HG03558 (cell line): ENCODE results near the gene CLSTN1.

ENCODE experiments used
- ATAC-seq: cut with Tn5 transposase; IDR thresholded peaks from one replicate; pipeline ENCODE4 v1.9.1; 2021; ENCODE audit warnings: moderate number of reproducible peaks; ENCODE audit not compliant: unreplicated experiment; ENCODE audit errors: extremely low read depth

The CLSTN1 gene

DNA sequence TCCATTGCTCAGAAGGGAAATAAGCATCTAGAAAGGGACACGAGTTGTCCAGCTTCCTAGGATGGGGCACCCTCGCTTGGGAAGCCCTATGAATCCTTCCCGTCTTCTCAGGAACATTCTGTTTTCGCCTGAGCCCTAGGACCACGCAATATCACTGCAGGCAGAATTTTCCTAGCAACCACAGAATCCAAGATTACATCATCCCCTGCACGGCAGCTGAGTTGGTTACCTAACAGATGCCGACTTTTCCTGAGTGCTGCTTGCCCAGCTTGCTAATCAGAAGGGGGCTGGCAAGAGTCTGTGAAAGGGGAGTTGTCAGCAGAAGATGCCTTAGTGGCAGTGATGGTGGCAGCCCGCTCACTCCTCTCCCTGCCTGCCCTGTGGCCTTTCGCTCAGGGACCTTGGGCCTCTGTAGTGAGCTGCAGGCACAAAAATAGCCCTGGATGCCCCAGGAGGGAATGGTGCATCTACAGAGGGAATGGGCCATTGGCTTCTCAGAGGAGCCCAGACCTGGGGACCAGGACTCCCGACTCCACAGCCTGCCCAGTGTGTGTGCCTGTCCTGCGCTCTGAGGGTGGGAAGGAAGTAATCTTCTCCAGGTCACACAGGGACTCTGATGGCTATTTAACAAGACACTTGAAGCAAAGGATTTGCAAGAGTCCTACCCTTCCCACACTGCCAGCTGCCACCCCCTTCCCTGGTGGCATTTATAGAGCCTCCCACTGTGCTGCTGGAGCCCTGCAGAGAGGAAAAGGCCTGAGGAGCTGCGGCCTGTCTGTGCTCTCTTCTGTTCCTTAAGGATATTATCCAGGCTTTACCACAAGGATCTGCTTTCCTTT is 28.9 kb upstream of the CLSTN1 start:
- ATAC-seq = no peak

DNA sequence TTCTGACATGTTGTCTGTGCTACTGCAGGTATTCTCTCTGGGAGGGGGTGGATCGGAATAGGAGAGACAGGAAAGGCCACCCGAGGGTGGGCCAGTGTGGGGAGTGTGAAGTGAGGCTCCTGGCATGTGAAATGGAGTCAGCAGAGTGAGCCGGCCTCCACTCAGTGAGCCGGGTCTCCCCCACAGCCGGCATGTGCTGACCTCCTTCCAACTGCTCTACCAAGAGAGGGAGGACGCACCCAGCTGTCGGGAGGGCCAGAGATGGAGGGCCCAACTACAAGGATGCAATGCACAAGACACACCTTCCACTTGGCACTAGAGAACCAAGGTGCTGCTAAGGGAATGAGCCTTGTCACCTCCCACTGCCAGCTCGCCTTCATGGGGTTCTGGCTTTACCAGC is 28.2 kb upstream of the CLSTN1 start:
- no peak for ATAC-seq

DNA sequence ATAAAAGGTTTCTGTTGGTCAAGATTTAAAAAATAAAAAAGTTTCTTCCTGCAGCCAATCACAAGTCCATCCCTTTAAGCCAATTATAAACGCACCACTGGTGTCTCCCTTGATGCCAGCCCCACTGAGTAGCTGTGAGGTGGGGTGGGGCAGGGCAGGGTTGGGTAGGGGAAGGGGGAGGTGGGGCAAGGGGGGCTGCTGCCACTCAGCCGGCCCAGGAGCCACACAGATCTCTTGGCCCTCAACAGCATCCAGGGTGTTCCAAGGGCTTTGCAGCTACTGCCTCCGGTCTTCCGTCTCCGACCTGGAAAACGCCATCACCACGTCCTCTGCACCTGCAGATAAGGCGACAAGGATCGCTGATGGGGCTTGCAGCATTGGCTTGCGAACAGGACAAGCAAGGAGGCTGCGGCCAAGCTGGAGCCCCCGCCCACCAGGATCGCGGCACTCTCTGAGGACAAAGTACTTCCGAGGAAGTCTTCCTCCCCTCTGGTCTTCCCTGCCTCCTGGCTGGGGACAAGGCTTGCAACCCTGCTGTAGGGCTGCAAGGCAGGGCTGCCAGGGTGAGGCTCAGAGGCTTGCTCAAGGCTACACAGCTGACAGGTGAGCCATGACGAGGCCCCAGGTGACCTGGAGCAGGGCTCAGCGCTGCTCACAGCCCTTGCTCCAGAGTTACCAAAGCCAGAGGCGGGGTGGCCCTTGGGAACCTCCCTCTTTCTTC is 26.8 kb upstream of the CLSTN1 start:
- ATAC-seq = no peak

DNA sequence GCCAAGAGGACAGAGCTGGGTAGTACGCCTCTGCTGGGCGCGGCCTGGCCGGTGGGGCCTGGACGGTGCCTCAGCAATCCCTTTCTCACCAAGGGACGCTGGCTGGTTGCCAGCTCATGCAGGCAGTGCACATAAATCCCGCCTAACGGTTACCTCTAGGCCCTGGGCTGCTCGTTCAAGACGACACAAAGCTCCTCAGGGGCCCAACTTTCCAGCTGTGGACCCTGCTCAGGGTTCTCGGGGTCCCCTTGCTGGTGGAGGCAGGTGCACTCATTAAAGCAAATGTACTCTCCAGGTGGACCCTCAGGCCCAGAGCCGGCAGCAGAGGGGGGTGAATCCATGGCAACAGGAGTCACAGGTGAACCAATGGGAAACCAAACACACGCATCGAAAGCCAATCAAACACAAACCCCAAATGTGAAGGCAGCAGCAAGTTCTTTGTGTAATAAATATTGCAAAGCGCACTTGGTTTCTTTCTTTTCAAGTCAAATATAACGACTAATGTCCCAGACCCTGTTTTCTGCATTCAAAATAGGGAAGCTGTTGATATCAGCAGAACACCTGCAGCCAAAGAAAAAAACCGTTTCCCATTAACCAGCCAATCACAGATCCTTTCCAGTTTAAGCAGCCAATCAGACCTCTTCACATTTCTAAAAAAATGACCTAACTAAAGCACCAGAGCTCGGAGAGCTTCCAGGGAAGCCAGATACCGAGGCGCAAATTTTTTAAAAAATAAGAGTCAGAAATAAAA is 26.1 kb upstream of the CLSTN1 start:
- ATAC-seq = no peak

DNA sequence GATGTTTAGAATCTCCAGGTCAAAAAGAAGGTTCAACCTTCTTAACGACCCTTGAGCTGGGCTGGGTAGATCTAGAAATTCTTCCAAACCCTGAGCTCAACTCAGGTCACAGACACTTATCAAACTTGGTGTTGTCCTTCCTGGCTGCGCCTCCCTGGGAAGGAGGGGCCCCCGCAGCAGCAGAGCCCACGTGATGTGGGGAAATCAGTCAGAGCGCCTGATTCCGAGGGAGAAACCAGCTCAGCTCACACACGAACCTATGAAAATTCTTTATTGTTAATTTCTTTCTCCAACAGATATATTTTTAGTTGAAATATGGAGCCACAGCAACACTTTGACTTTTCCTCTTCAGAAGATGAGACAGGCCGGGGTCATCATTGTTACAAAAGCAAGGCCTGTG is 24.3 kb upstream of the CLSTN1 start:
- ATAC-seq = no peak

DNA sequence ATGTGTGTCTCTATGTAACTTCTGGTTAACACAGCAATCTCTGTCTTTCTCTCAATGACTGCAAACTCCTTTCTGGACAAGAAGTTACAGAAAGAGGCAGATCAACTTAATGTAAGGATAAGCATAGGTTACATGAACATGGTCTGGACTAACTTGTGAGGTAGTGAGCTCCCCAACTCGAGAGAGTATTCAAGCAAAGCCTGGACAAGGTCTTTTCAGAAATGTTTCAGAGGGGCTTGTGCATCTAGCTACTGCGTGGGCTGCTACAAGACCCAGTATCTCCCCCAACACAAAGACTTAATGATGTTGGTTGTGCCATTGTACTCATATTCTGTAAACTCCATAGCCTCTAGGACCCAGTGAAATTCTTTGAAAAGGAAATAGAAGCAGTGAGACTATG is 23.5 kb upstream of the CLSTN1 start:
- ATAC-seq = no peak

DNA sequence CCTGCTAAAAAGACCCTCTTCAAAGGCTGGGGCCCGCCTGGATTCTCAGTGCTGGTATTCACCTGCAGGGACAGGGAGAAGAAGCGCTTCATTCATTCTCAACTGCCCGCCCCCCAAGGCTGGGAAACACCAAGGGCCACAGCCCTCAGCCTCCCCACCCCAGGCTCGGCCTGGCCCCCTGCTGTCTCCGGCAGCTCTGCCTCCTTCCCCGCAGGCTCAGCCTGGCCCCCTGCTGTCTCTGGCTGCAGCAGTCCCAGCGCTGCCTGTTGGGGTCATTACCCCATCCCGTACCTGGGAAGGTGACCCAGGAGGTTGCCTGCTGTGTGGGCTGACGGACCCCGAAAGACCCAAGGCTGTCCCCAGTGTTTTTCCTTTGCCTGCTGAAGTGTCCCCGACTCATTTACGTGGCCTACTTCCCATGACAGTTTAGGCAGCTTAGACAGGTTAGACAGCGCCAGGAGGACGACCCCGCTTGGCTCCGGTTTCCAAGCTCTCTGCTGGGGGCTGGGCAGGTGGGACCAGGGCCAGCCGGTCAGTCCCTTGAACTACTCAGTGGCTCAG is 22.9 kb upstream of the CLSTN1 start:
- no peak for ATAC-seq

DNA sequence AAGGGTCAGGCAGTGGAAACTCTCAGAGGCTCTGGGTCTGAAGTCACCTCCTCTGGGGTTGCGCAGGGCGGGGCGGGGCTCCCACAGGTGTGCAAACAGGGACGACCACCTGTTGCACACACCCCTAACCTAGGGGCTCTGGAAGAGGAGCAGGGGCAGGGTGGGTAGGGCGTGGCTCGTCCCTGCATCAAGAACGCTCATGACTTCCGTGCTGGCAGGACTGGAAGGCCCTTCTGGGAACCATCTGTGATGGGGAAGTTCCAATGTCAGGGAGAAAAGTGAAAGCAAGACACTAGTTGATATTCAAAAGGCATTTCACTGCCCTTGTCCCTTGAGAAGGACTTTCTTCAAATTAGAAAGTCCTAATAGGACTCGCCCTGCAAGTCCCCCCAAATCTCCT is 22.1 kb upstream of the CLSTN1 start:
- ATAC-seq = no peak

DNA sequence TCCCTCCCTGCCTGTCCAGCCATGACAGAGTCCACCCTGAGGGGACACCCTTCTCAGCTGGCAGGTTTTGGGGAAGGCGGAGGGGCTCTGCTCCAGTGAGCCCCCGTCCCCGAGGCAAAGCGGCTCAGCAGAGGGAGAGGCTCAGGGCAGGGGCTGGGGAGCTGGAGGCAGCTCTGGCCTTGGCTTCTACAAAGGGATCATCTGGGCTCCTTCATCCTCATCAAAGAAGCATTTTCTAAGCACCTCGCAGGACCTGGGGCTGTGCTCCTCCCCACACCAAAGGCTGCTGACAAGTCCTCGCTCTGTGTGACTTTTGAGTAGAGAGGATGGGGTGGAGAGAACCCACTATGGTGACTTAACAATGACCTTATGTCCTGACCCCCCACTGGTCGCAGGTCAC is 21.0 kb upstream of the CLSTN1 start:
- no peak for ATAC-seq

DNA sequence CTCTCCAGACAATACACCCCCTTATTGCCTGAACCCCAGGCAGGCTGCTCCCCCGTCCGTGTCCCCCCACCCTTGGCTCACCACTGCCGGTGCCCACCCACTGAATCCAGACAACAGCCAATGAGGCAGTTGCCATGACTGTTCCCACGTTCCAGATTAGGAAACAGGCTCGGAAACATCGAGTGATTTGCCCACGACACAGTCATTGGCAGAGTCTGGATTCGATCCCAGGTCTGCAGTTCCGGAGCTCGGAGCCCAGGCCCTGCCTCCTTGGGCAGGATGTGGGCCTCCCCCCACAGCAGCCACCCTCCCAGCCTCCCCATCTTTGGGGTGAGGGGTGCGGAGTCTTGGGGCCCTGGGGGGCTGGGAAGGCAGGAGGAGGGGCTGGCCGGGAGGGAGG is 20.3 kb upstream of the CLSTN1 start:
- no peak for ATAC-seq

DNA sequence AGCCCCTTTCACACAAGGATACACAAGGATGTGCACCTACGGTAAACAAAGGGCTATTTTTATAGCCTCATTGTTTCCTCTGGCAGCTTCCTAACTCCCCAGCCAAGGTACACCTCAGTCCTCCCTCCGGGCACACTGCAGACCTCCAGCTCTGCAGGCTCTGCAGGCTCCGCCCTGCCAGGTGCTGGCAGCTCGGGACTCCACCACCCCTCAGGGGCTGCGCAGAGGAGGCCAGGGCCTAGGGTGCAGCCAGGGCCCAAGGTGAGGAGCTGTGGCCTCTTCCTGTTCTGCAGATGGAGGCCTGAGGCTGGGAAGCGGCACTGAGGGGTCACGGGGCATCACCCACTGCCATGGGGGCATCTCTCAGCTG is 19.8 kb upstream of the CLSTN1 start:
- ATAC-seq = no peak

DNA sequence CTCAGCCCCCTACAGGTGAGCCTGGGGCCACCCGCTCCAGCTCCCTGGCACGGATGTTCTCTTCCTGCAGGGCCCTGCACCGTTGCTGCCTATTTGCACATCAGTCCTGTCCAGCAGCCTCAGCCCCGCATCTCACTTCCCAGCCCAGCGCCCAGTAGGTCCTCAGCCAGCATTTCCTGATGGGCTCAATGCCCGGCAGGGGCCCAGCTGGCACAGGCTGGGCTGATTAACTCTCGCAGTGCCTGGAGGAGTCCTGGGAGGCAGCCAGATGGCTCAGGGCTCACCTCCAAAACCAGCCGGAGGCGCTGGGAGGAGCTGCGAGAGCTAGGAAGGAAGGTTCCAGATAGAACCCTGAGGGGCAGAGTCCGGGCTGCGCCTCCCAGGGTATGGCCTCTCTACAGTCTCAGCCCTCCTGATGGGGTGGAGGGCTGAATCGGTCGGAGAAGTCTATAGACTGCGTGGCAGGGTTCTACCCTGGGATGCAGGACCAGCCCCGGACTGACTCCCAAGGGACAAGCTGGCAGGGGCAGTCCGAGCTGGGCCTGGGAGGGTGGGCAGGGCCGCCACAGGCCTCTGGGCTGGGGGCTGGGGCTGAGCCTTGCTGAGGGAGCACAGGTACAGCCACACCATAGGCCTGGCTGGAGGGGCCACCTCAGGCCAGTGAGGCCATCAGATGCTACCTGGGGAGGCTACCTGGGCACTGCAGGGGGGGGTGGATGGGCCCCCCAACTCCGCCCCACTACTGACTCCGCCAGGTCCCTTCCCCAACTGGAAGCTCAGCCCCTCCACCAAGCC is 19.2 kb upstream of the CLSTN1 start:
- no peak for ATAC-seq

DNA sequence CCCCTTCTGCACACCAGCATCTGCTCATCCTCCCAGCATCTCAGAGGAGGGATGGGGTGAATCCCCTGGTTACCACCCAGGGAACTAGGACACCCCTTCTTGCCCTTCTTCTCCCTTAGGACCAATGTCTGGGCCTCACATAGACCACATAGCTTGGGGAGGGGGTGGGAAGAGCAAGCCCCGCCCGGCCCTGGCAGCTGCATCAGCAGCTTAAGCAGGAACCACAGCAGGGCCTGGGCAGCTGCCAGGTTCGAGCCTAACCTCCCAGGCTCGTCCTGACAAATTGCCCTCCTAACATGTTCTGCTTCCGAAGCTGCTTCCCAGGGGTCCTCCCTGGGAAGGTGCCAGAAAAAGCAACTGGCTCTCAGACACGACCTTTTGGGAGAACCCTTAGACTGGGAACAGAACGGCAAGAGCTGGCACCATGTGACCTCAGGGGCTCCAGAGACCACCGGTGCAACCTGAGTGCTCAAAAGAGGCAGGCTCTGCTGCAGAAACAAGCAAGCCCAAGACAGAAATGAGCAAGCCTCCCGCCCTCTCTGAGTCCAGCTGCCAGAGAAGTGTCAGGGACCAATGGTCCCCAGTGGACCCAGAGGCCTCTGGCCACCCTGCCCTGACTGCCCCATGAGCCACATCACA is 18.4 kb upstream of the CLSTN1 start:
- ATAC-seq = no peak

DNA sequence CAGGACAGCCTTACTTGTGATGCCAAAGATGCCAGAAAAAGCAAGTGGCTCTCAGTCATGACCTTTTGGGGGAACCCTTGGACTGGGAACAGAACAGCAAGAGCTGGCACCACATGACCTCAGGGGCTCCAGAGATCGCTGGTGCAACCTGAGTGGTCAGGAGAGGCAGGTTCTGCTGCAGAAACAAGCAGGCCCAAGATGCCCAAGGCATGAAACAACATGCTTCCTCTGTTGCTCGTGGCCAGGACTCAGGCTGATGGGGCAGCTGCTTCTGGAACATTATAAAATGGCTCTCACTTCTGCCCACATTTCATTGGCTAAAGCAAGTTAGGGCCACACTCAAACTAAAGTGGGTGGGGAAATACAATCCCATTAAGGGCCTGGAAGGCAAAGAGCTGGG is 17.7 kb upstream of the CLSTN1 start:
- ATAC-seq = no peak

DNA sequence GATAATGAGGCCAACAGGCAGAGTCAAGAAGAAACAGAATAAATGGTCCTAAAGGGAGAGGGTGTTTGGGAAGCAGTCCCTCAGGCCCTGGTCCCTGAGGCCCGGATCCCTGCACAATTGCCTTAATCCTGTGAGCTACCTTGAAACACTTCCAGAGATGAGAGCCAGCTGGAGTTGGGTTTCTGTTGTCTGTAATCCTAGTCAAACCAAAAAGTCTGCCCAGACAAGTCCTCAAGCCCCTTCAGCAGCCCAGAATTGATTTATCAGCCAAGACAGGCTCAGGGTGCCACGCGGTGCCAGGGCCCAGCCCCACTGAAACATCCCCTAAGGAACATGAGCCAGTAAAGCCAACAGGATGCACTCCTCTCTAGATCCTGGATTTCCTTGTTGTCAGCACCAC is 16.4 kb upstream of the CLSTN1 start:
- no peak for ATAC-seq

DNA sequence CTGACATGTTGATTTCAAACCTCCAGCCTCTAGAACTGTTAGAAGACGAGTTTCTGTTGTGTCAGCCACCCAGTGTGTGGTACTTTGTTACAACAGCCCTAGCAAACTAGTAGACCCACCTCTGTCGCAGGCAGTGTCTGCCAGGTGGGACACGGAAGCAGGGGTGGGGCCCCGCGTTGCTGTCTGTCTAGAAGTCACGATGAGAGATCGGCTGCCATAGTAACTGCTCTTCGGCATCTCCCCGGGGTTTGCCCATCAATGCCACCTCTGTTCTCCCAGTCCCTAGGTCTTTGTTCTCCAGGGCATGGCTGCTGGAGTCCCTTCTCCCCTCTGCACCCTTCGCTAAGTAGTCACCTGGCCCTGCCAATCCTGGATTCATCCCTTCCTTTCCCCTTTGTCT is 15.2 kb upstream of the CLSTN1 start:
- no peak for ATAC-seq

DNA sequence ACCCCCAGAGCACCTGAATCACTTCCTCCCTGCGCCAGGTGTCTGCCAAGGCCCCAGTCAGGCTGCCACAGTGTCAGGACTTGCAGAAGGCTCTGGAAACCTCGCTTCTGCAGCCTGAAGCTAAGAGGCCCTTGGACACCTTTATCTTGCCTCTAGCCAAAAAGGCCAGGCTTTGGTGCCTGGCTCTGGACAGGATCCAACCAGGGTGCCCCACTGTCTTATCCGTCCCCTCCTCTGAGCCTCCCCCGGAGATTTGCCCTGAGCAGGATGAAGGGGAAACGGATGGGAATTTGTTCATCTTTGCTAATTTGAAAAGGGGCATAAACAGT is 12.8 kb upstream of the CLSTN1 start:
- no peak for ATAC-seq

DNA sequence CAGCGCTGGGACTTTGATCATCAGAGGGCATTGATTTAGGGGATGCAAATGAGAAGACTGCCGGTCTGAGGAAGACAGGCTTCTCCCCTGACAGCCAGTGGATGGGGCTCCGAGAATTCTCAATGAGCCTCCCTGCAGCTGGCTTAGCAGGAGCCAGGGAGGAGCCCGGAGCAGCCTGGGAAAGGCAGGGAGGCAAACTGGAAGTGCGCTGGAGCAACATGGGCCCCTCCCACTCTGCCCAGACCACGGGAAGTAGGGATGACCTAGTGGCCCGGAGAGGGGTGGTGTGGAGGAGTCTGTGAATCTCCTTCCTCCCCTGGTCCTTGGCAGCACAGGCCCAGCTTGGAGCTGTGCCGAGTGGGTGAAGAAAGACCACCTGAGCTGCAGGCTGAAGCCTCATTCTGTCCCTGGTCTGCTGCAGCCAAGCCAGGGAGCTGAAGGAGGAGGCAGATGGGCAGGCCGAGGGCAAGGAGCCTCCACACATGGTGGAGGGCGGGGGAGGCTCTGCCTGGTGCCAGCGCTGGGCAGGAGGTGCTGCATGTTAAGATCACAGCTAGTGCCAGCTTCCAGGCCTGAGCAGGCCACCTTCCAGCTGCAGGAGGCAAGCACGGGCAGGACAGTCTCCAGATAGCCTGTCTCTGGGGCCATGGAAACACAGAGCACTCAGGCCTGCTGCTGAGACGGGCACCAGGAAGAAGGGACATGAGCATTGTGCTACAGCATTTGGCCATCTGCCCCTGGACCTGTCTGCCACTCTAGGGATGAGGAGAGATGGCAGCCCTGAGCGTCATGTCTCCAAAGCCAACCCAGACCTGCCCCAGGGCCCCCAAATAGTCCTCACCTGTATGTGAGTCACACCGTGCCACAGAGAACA is 12.2 kb upstream of the CLSTN1 start:
- ATAC-seq = no peak

DNA sequence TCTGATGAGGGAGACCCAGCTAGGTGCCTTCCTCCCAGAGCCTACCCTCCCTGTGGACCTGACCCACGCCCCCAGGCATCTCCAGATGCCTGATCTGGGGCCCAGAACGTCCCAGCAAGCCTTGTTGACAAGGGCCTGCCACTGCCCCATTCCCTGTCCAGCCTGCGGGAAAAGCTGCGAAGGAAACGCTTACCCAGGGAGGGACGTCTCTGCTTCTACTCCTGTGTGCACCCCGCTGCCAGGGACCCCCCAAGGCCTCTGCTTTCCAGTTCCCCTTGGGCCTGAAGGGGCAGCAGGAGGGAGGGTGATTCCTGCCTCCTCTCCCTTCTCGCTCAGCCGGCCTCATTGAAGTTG is 11.6 kb upstream of the CLSTN1 start:
- ATAC-seq = no peak
